HCT116 (cell line): ENCODE measurements around the gene ZNF280C. TPM values are rescaled to one million over a fixed set of nuclear protein-coding genes. Genes with fewer than 3 reads are reported as not detected.

ENCODE experiments used
- ATAC-seq: fragments of 200-7000 bp; cut with Tn5 transposase; 2 replicates; pipeline ENCODE4 v1.9.1; 2020; ENCODE audit warnings: mild to moderate bottlenecking, moderate library complexity
- BruUV-seq: library from RNA; stranded (reverse); fragments of 400-500 nt; replicated peaks from 2 replicates; lab custom pipeline; 2021; lab: Mats Ljungman, UMichigan
- CTCF ChIA-PET: fragments of 300-600 bp; sonication (Branson Sonifier 250); formaldehyde crosslinking; loops from one replicate; lab custom pipeline; 2021; ENCODE audit warnings: antibody characterized with exemption; lab: Charles Lee
- POLR2A ChIA-PET: fragments of 300-600, 350-600 bp; sonication (Branson Sonifier 250); formaldehyde crosslinking; loops from one replicate; lab custom pipeline; 2021; ENCODE audit warnings: antibody characterized with exemption; lab: Charles Lee
- RAD21 ChIA-PET, 2 experiments: fragments of 300-600 bp; sonication (Branson Sonifier 250); formaldehyde crosslinking; loops; one replicate each; lab custom pipeline; 2023; ENCODE audit warnings: low total read pairs in 2 of 2; ENCODE audit not compliant: uncharacterized antibody in 2 of 2, unreplicated experiment in 2 of 2, low non-redundant PET in 1 of 2; lab: Charles Lee
- DNase-seq: peaks from one replicate; pipeline ENCODE4 v3.0.0-alpha.2; 2010; ENCODE audit warnings: low read depth, low spot score
- H2AFZ ChIP-seq: fragments of 200-600 bp; shearing (Covaris generic), sonication (generic); 2 replicates; pipeline ENCODE4 v1.6.1; 2017; ENCODE audit warnings: low read depth, mixed run types, mixed read lengths, antibody characterized with exemption, low read length; ENCODE audit not compliant: poor library complexity, severe bottlenecking
- H3K27ac ChIP-seq: 2 replicates; pipeline ENCODE4 v1.5.1; 2012; ENCODE audit warnings: low read depth, low read length
- H3K27me3 ChIP-seq: fragments of 200-600 bp; sonication (generic); 2 replicates; pipeline ENCODE4 v1.6.1; 2016; ENCODE audit warnings: mixed run types, low read length, mixed read lengths; ENCODE audit not compliant: insufficient read depth
- H3K36me3 ChIP-seq, 2 experiments: fragments of 200-500 bp in 1 of 2; fragments of 200-600 bp in 1 of 2; sonication (Bioruptor generic) in 1 of 2; sonication (generic) in 1 of 2; 2 replicates each; pipeline versions ENCODE4 v1.5.1 to v1.6.1; 2014 to 2016; ENCODE audit warnings: low read length in 2 of 2, inconsistent platforms in 1 of 2, mixed read lengths in 1 of 2, mixed run types in 1 of 2; ENCODE audit not compliant: insufficient read depth in 2 of 2, control insufficient read depth in 1 of 2
- H3K4me1 ChIP-seq, 2 experiments: fragments of 200-600 bp in 1 of 2; sonication (generic) in 1 of 2; 2 replicates each; pipeline versions ENCODE4 v1.5.1 to v1.6.1; 2012 to 2017; ENCODE audit warnings: low read length in 2 of 2, inconsistent platforms in 1 of 2, mild to moderate bottlenecking in 1 of 2, mixed read lengths in 1 of 2, mixed run types in 1 of 2, moderate library complexity in 1 of 2; ENCODE audit not compliant: insufficient read depth in 2 of 2, control insufficient read depth in 1 of 2
- H3K4me2 ChIP-seq: fragments of 200-600 bp; sonication (generic); 2 replicates; pipeline ENCODE4 v1.6.1; 2017; ENCODE audit warnings: mixed run types, low read length, mixed read lengths
- H3K4me3 ChIP-seq, 2 experiments: fragments of 200-600 bp in 1 of 2; sonication (generic) in 1 of 2; replicated peaks in 1 of 2; 2 replicates each; pipeline ENCODE4 v1.5.1; 2011 to 2016; ENCODE audit warnings: low read length in 2 of 2, control low read depth in 1 of 2, low read depth in 1 of 2, mild to moderate bottlenecking in 1 of 2, mixed read lengths in 1 of 2, mixed run types in 1 of 2
- H3K79me2 ChIP-seq: fragments of 200-600 bp; sonication (generic); 2 replicates; pipeline ENCODE4 v1.6.1; 2017; ENCODE audit warnings: mild to moderate bottlenecking, mixed run types, low read length, moderate library complexity, mixed read lengths; ENCODE audit not compliant: insufficient read depth
- H3K9ac ChIP-seq: fragments of 200-600 bp; sonication (generic); 2 replicates; pipeline ENCODE4 v1.6.1; 2016; ENCODE audit warnings: low read length, mixed read lengths
- H3K9me2 ChIP-seq: fragments of 200-600 bp; sonication (generic), shearing (Covaris generic); 2 replicates; pipeline ENCODE4 v1.6.1; 2017; ENCODE audit warnings: mixed run types, mild to moderate bottlenecking, moderate library complexity; ENCODE audit not compliant: insufficient read depth
- H3K9me3 ChIP-seq, 2 experiments: fragments of 200-500 bp in 1 of 2; fragments of 200-600 bp in 1 of 2; sonication (Bioruptor generic) in 1 of 2; sonication (generic) in 1 of 2; 2 replicates each; pipeline ENCODE4 v1.6.1; 2014 to 2017; ENCODE audit warnings: low read length in 2 of 2, mixed read lengths in 2 of 2, inconsistent platforms in 1 of 2, low read depth in 1 of 2, mild to moderate bottlenecking in 1 of 2, mixed run types in 1 of 2, moderate library complexity in 1 of 2; ENCODE audit not compliant: control insufficient read depth in 1 of 2, insufficient read depth in 1 of 2
- H4K20me1 ChIP-seq: fragments of 200-600 bp; sonication (generic), shearing (Covaris generic); 2 replicates; pipeline ENCODE4 v1.6.1; 2017; ENCODE audit warnings: mixed run types, mild to moderate bottlenecking, moderate library complexity; ENCODE audit not compliant: insufficient read depth
- CBX3 ChIP-seq: IDR thresholded peaks from 2 replicates; pipeline ENCODE4 v1.6.1; 2012; ENCODE audit warnings: low read depth
- EZH2phosphoT487 ChIP-seq: fragments of 200-600 bp; IDR thresholded peaks from 2 replicates; pipeline ENCODE4 v1.6.1; 2018; ENCODE audit warnings: antibody characterized with exemption, borderline replicate concordance
- RAD21 ChIP-seq: IDR thresholded peaks from 2 replicates; pipeline ENCODE4 v1.6.1; 2012; ENCODE audit warnings: low read depth, mild to moderate bottlenecking
- ZNF274 ChIP-seq: fragments of 200-500 bp; sonication (Bioruptor generic); IDR thresholded peaks from 2 replicates; pipeline ENCODE4 v1.6.1; 2014; ENCODE audit warnings: mild to moderate bottlenecking, low read depth, low read length, inconsistent platforms
- intact Hi-C: fragments of 100-400 bp; cut with micrococcal nuclease; formaldehyde crosslinking; loops from 2 replicates; pipeline ENCODE4 v1.10.0; 2022
- total RNA-seq: library from RNA; stranded (reverse); gene quantifications from one replicate; pipeline ENCODE4 v1.2.1, GENCODE V29; 2021; ENCODE audit not compliant: unreplicated experiment
- TF ChIP-seq, protein P1 (sequence below), 3 experiments: fragments of 200-600 bp in 1 of 3; sonication (generic) in 1 of 3; IDR thresholded peaks in 2 of 3; conservative IDR thresholded peaks in 1 of 3; 2 replicates each; pipeline ENCODE4 v1.5.1; 2012 to 2017; ENCODE audit warnings: low read depth in 2 of 3, low read length in 2 of 3, antibody characterized with exemption in 1 of 3, borderline replicate concordance in 1 of 3, control low read depth in 1 of 3, mild to moderate bottlenecking in 1 of 3, mixed read lengths in 1 of 3, mixed run types in 1 of 3, moderate library complexity in 1 of 3; ENCODE audit not compliant: insufficient read depth in 1 of 3
- TF ChIP-seq, protein P2 (sequence below): IDR thresholded peaks from 2 replicates; pipeline ENCODE4 v1.6.1; 2012; ENCODE audit warnings: low read depth

Gene ZNF280C
- total RNA-seq, 1 experiment from 2014 or later, result 12.3 TPM

DNA sequence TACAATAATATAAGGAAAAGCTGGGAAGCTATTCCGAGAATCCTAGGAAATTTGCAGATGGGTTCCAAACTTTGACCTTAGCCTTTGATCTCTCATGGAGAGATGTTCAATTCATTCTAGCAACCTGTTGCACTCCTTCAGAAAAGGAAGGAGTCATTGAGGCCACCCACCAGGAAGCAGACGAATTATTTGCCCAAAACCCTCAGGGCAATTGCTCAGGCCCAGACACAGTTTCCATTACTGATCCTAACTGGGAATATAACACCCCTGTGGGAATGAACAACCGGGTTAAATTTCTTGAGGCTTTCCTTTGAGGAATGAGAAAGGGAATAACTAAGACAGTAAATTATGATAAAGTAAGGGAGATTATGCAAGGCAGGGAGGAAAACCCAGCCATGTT lies 13.5 kb upstream of the ZNF280C start:
- RAD21 ChIA-PET, result no interaction called here
- Histone ChIP-seq H3K4me2 (no peak overlapping the region), H3K27ac (no peak overlapping the region), H3K9me2 (no peaks in the 10 kb centered on the region), H3K36me3 (no peaks in the 10 kb centered on the region), H4K20me1 (no peaks in the 10 kb centered on the region), H3K79me2 (no peaks in the 10 kb centered on the region), H3K27me3 (no peaks in the 10 kb centered on the region), H2AFZ (no peak overlapping the region), H3K4me3 (no peak overlapping the region), H3K9me3 (no peaks in the 10 kb centered on the region), H3K9ac (no peak overlapping the region), H3K4me1 (no peaks in the 10 kb centered on the region)
- no TSS peak for BruUV-seq
- CTCF ChIA-PET, result no interaction called here
- POLR2A ChIA-PET, result no interaction called here
- intact Hi-C loops, result no loop called here
- no peak for ATAC-seq
- no peak for DNase-seq
- TF ChIP-seq CBX3, result no peak
- TF ChIP-seq EZH2phosphoT487, result no peak
- no peak for TF ChIP-seq RAD21
- TF ChIP-seq ZNF274, result no peak
- TF ChIP-seq, protein P1, sequence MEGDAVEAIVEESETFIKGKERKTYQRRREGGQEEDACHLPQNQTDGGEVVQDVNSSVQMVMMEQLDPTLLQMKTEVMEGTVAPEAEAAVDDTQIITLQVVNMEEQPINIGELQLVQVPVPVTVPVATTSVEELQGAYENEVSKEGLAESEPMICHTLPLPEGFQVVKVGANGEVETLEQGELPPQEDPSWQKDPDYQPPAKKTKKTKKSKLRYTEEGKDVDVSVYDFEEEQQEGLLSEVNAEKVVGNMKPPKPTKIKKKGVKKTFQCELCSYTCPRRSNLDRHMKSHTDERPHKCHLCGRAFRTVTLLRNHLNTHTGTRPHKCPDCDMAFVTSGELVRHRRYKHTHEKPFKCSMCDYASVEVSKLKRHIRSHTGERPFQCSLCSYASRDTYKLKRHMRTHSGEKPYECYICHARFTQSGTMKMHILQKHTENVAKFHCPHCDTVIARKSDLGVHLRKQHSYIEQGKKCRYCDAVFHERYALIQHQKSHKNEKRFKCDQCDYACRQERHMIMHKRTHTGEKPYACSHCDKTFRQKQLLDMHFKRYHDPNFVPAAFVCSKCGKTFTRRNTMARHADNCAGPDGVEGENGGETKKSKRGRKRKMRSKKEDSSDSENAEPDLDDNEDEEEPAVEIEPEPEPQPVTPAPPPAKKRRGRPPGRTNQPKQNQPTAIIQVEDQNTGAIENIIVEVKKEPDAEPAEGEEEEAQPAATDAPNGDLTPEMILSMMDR (IDR thresholded peaks at IDR 0.05 in 2 of 3, conservative IDR thresholded peaks at IDR 0.05 in 1 of 3; ENCODE audit: borderline replicate concordance in 1 of 3, insufficient read depth in 1 of 3, low read depth in 2 of 3, low read length in 2 of 3), result no peak
- TF ChIP-seq, protein P2, sequence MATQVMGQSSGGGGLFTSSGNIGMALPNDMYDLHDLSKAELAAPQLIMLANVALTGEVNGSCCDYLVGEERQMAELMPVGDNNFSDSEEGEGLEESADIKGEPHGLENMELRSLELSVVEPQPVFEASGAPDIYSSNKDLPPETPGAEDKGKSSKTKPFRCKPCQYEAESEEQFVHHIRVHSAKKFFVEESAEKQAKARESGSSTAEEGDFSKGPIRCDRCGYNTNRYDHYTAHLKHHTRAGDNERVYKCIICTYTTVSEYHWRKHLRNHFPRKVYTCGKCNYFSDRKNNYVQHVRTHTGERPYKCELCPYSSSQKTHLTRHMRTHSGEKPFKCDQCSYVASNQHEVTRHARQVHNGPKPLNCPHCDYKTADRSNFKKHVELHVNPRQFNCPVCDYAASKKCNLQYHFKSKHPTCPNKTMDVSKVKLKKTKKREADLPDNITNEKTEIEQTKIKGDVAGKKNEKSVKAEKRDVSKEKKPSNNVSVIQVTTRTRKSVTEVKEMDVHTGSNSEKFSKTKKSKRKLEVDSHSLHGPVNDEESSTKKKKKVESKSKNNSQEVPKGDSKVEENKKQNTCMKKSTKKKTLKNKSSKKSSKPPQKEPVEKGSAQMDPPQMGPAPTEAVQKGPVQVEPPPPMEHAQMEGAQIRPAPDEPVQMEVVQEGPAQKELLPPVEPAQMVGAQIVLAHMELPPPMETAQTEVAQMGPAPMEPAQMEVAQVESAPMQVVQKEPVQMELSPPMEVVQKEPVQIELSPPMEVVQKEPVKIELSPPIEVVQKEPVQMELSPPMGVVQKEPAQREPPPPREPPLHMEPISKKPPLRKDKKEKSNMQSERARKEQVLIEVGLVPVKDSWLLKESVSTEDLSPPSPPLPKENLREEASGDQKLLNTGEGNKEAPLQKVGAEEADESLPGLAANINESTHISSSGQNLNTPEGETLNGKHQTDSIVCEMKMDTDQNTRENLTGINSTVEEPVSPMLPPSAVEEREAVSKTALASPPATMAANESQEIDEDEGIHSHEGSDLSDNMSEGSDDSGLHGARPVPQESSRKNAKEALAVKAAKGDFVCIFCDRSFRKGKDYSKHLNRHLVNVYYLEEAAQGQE, result no peak
